Muscle of leg (tissue), 11 donors: ENCODE results near the gene MED22. TPM values are rescaled to one million over a fixed set of nuclear protein-coding genes. Genes with fewer than 3 reads are reported as not detected.
"Not testable (repeated sequence)": the region's sequence is repeated elsewhere in the genome, so short reads cannot be mapped to it uniquely, and the experiment has no call there.

ENCODE experiments used
- DNase-seq: peaks from one replicate; pipeline ENCODE4 v3.0.0; 2013
- H3K27ac ChIP-seq: one replicate; pipeline ENCODE4 v1.5.1; 2013; ENCODE audit warnings: mild to moderate bottlenecking, low read length, control low read depth
- H3K27me3 ChIP-seq: one replicate; pipeline ENCODE4 v1.6.1; 2013; ENCODE audit warnings: low read length; ENCODE audit not compliant: control insufficient read depth, insufficient read depth
- H3K36me3 ChIP-seq: one replicate; pipeline ENCODE4 v1.6.1; 2013; ENCODE audit warnings: low read length; ENCODE audit not compliant: control insufficient read depth, insufficient read depth
- H3K4me1 ChIP-seq: one replicate; pipeline ENCODE4 v1.6.1; 2013; ENCODE audit warnings: low read length; ENCODE audit not compliant: control insufficient read depth, insufficient read depth
- H3K4me3 ChIP-seq: one replicate; pipeline ENCODE4 v1.5.1; 2013; ENCODE audit warnings: low read length, control low read depth
- H3K9me3 ChIP-seq: replicated peaks from 2 replicates; pipeline ENCODE4 v1.6.1; 2013; ENCODE audit warnings: low read depth, low read length; ENCODE audit not compliant: control insufficient read depth
- WGBS: methylation state at CpG from one replicate; pipeline ENCODE4 v1.1.5; 2013; ENCODE audit warnings: missing lambda C conversion rate; ENCODE audit not compliant: insufficient coverage; 5-methylcytosine and 5-hydroxymethylcytosine counted together
- polyA plus RNA-seq, 8 donors: library from polyadenylated mRNA; unstranded; fragments of 120-200 nt; gene quantifications; one replicate each; pipeline versions ENCODE4 v1.2.1 to v1.2.3, GENCODE V29; 2013; ENCODE audit warnings: inconsistent platforms in 1 of 8, low replicate concordance in 1 of 8; ENCODE audit not compliant: insufficient read length in 8 of 8, insufficient read depth in 1 of 8
- total RNA-seq: library from RNA; stranded (reverse); fragments of 120-200 nt; gene quantifications from one replicate; pipeline ENCODE4 v1.2.4, GENCODE V29; 2013

MED22 gene
- total and polyA plus RNA-seq, 9 donors, result 22.7 to 29.0 (median 25.9) TPM

DNA sequence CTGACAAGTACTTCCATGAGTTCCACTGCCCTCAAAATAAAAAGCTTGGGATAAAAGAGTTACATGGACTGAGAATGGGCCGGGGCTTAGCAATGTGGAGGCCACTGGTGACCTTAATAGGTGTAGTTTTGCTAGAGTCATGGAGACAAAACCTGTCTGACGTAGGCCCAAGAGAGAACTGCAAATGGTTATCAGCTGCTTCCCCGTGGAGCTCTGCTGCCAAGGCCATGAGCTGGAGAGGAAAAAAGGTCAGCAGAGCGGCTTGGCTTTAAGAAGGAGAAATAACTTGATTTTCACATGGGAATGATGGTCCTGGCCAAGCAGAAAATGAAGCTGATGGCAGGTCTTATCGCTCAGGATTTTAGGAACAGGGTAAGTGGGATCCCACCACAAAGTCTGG, 8.3 kb downstream of the MED22 start:
- Histone ChIP-seq H3K27ac (no peak overlapping the region), H3K4me1 (peaks cover 22% of the 10 kb centered on the region), H3K9me3 (no peaks in the 10 kb centered on the region), H3K36me3 (peaks cover 63% of the 10 kb centered on the region), H3K27me3 (no peaks in the 10 kb centered on the region), H3K4me3 (no peak overlapping the region)
- DNase-seq, result no peak
- 78% methylated on average over 5 of the region's 5 CpGs for WGBS

GRCh38 chr9:133335924-133336811, 11.8 kb downstream of the MED22 start, which contains the start of gene SURF6:
SURF6 (minus strand) TSS chr9:133336188; CDS start chr9:133336132, 56 bp downstream.
- Histone ChIP-seq H3K4me3 (peak within 1 kb of the TSS; percentile 88), H3K27me3 (no peaks in the 10 kb centered on the region), H3K4me1 (peaks cover 16% of the 10 kb centered on the region), H3K9me3 (no peaks in the 10 kb centered on the region), H3K36me3 (peaks cover 64% of the 10 kb centered on the region), H3K27ac (peak within 1 kb of the TSS; percentile 66)
- WGBS, result under 1% methylated on average over 54 of the region's 70 CpGs
- DNase-seq, result peak; percentile 96

DNA sequence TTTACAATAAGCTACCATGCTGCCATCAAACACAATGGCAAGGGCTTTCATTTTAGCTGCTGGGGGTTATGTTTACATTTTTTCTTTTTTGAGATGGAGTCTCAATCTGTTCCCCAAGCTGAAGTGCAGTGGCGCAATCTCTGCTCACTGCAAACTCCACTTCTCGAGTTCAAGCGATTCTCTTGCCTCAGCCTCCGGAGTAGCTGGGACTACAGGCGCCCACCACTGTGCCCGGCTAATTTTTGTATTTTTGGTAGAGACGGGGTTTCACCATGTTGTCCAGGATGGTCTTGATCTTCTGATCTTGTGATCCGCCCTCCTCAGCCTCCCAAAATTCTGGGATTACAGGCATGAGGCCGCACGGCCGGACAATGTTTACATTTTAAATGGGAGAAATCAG, 13.0 kb downstream of the MED22 start:
- H3K27me3 ChIP-seq, DNase-seq, H3K27ac ChIP-seq, H3K9me3 ChIP-seq: not testable (repeated sequence)
- peaks cover 16% of the 10 kb centered on the region for H3K4me1 ChIP-seq
- peaks cover 63% of the 10 kb centered on the region for H3K36me3 ChIP-seq
- H3K4me3 ChIP-seq, result peak overlapping the region; percentile 88
- WGBS, result 87% methylated on average over 7 of the region's 11 CpGs

DNA sequence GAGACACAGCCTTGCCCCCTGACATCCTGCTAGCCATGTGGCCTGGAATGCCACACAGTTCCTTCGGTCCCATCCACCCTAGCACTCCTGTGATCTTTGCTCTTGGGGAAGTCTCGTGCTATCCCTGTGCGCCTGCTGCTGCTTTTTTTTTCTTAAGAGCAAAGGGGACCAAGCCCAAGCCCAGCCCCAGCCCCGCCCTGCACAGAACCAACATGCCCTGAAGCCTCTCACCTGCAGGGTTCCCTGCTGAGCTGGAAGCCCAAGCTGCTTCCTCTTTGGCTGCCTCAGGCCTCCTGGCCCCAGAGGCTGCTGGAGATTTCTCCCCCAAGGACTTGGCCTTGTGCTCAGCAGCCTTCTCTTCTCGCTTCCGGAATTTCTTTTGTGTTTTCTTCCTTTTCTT, 13.8 kb downstream of the MED22 start:
- Histone ChIP-seq H3K4me1 (peaks cover 16% of the 10 kb centered on the region), H3K27ac (no peak overlapping the region), H3K27me3 (no peaks in the 10 kb centered on the region), H3K36me3 (peaks cover 57% of the 10 kb centered on the region), H3K4me3 (no peak overlapping the region), H3K9me3 (no peaks in the 10 kb centered on the region)
- DNase-seq, result no peak
- 86% methylated on average over 6 of the region's 6 CpGs for WGBS

- peaks cover 51% of the 10 kb centered on the region for H3K36me3 ChIP-seq
- H3K9me3 ChIP-seq, result no peaks in the 10 kb centered on the region
- H3K27me3 ChIP-seq, result no peaks in the 10 kb centered on the region
- peaks cover 16% of the 10 kb centered on the region for H3K4me1 ChIP-seq
- no peak overlapping the region for H3K4me3 ChIP-seq
- 86% methylated on average over 10 of the region's 10 CpGs for WGBS
- no peak overlapping the region for H3K27ac ChIP-seq
- DNase-seq, result no peak
Observed at GRCh38 chr9:133333566-133333965, 14.4 kb downstream of the MED22 start.

GRCh38 chr9:133333011-133333410, 14.9 kb downstream of the MED22 start:
- no peaks in the 10 kb centered on the region for H3K9me3 ChIP-seq
- H3K36me3 ChIP-seq, result peaks cover 52% of the 10 kb centered on the region
- no peak overlapping the region for H3K4me3 ChIP-seq
- no peak overlapping the region for H3K27ac ChIP-seq
- no peak for DNase-seq
- no peaks in the 10 kb centered on the region for H3K27me3 ChIP-seq
- peaks cover 16% of the 10 kb centered on the region for H3K4me1 ChIP-seq
- 89% methylated on average over 6 of the region's 11 CpGs for WGBS

DNA sequence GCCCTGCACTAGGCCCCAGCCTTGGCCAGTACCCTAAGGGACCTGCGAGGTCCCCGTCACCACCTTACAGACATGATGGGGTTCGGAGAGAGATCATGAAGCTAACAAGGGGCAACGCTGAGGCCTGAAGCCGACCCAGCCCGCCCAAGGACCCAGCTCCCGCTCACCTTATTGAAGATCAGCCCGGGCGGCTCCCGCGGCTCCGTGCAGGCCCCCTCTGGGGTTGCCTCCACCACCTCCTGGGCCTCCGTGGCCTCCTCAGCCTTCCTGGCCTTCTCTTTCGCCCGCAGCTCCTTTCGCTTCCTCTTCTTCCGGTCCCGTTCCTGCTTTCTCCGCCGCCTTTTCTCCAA, 15.6 kb downstream of the MED22 start:
- Histone ChIP-seq H3K9me3 (no peaks in the 10 kb centered on the region), H3K36me3 (peaks cover 50% of the 10 kb centered on the region), H3K27me3 (no peaks in the 10 kb centered on the region), H3K4me1 (peaks cover 16% of the 10 kb centered on the region), H3K4me3 (no peak overlapping the region), H3K27ac (no peak overlapping the region)
- WGBS, result 88% methylated on average over 16 of the region's 20 CpGs
- no peak for DNase-seq

DNA sequence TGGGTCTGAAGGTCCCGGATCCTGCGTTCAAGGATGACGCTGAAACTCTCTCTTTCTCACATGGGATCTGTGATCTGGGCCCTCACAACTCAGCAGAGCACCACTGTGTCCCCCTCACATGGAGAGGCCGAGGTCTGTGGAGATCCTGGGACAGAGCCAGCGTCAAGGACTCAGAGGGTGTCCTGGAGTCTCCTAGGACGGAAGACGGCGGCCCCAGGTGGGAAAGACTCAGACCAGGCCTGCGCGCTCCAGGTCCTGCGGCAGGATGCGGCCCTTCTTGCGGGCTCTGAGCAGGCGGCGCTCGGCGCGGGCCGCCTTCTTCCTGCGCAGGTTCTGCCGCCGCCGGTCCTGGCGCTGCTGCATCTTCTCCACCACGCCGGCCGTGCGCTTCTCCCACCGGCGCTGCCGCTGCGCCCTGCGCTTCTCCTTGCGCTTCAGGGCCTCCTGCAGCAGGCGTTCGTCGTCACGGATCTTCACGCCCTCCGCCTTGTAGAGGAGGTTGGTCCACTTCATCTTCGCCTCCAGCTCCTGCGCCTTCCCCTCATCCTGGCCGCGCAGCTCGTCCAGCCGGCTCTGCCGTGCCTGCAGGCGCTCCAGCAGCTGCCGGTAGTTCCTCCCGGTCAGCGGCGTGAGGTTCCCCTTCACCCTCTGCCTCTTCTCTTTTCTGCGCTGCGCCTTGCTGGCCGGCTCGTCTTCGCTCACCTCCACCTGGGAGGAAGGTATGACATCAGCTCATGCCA, 16.1 kb downstream of the MED22 start:
- WGBS, result 95% methylated on average over 57 of the region's 57 CpGs
- no peaks in the 10 kb centered on the region for H3K9me3 ChIP-seq
- H3K27me3 ChIP-seq, result no peaks in the 10 kb centered on the region
- no peak overlapping the region for H3K4me3 ChIP-seq
- peaks cover 50% of the 10 kb centered on the region for H3K36me3 ChIP-seq
- no peak overlapping the region for H3K27ac ChIP-seq
- DNase-seq, result no peak
- peaks cover 16% of the 10 kb centered on the region for H3K4me1 ChIP-seq

GRCh38 chr9:133331221-133331620, 16.7 kb downstream of the MED22 start:
- Histone ChIP-seq H3K27me3 (no peaks in the 10 kb centered on the region), H3K4me1 (peaks cover 10% of the 10 kb centered on the region), H3K27ac (no peak overlapping the region), H3K9me3 (no peaks in the 10 kb centered on the region), H3K36me3 (peaks cover 50% of the 10 kb centered on the region), H3K4me3 (no peak overlapping the region)
- WGBS, result 87% methylated on average over 17 of the region's 19 CpGs
- no peak for DNase-seq
